Astrocyte (in vitro differentiated cells and primary cell): ENCODE measurements around the gene RHBG. TPM values are rescaled to one million over a fixed set of nuclear protein-coding genes. Genes with fewer than 3 reads are reported as not detected.

Experiments used
- DNase-seq: peaks from one replicate; pipeline ENCODE4 v3.0.0-alpha.2; 2010; ENCODE audit warnings: low read depth
- FAIRE-seq: peaks from 2 replicates; lab custom pipeline; 2011; peaks lifted over from hg19 to GRCh38; lab: Jason Lieb, UNC
- H2AFZ ChIP-seq: 2 replicates; pipeline ENCODE4 v1.6.0; 2012; ENCODE audit warnings: low read depth, low read length, inconsistent platforms
- H3K27ac ChIP-seq: 2 replicates; pipeline ENCODE4 v1.5.1; 2011; ENCODE audit warnings: low read depth, low read length, inconsistent platforms
- H3K27me3 ChIP-seq: 2 replicates; pipeline ENCODE4 v1.6.0; 2011; ENCODE audit warnings: low read length, inconsistent platforms; ENCODE audit not compliant: insufficient read depth
- H3K36me3 ChIP-seq: 2 replicates; pipeline ENCODE4 v1.5.1; 2011; ENCODE audit warnings: low read length, inconsistent platforms; ENCODE audit not compliant: insufficient read depth
- H3K4me1 ChIP-seq: 2 replicates; pipeline ENCODE4 v1.5.1; 2011; ENCODE audit warnings: low read length, inconsistent platforms; ENCODE audit not compliant: insufficient read depth
- H3K4me2 ChIP-seq: 2 replicates; pipeline ENCODE4 v1.6.0; 2012; ENCODE audit warnings: low read length, inconsistent platforms
- H3K4me3 ChIP-seq: 2 replicates; pipeline ENCODE4 v1.5.1; 2011; ENCODE audit warnings: low read depth, mild to moderate bottlenecking, low read length, inconsistent platforms; ENCODE audit not compliant: insufficient read depth
- H3K79me2 ChIP-seq: 2 replicates; pipeline ENCODE4 v1.6.0; 2012; ENCODE audit warnings: mild to moderate bottlenecking, low read length, inconsistent platforms; ENCODE audit not compliant: insufficient read depth
- H3K9ac ChIP-seq: 2 replicates; pipeline ENCODE4 v1.6.0; 2012; ENCODE audit warnings: mild to moderate bottlenecking, low read length, inconsistent platforms
- H3K9me3 ChIP-seq: 2 replicates; pipeline ENCODE4 v1.5.1; 2012; ENCODE audit warnings: low read depth, mild to moderate bottlenecking, low read length, inconsistent platforms; ENCODE audit not compliant: insufficient read depth
- H4K20me1 ChIP-seq: 2 replicates; pipeline ENCODE4 v1.6.0; 2012; ENCODE audit warnings: low read length, inconsistent platforms; ENCODE audit not compliant: insufficient read depth
- H3K27ac Mint-ChIP-seq: one replicate; pipeline ENCODE4 v1.8.0; 2021; ENCODE audit warnings: mild to moderate bottlenecking, mixed read lengths; ENCODE audit not compliant: unreplicated experiment
- H3K27me3 Mint-ChIP-seq: one replicate; pipeline ENCODE4 v1.8.0; 2021; ENCODE audit warnings: low read depth, mixed read lengths; ENCODE audit not compliant: unreplicated experiment
- H3K36me3 Mint-ChIP-seq: one replicate; pipeline ENCODE4 v1.8.0; 2021; ENCODE audit warnings: low read depth, mixed read lengths; ENCODE audit not compliant: unreplicated experiment
- H3K4me1 Mint-ChIP-seq: one replicate; pipeline ENCODE4 v1.8.0; 2021; ENCODE audit warnings: low read depth, mixed read lengths; ENCODE audit not compliant: unreplicated experiment
- H3K4me3 Mint-ChIP-seq: one replicate; pipeline ENCODE4 v1.8.0; 2021; ENCODE audit warnings: mild to moderate bottlenecking, moderate library complexity, mixed read lengths; ENCODE audit not compliant: unreplicated experiment
- H3K9me3 Mint-ChIP-seq: one replicate; pipeline ENCODE4 v1.8.0; 2021; ENCODE audit warnings: mild to moderate bottlenecking, mixed read lengths; ENCODE audit not compliant: unreplicated experiment
- CTCF ChIP-seq: IDR thresholded peaks from 2 replicates; pipeline ENCODE4 v1.5.1; 2011; ENCODE audit warnings: low read depth, mild to moderate bottlenecking, inconsistent platforms, low read length, moderate library complexity; ENCODE audit not compliant: insufficient read depth
- EZH2 ChIP-seq: IDR thresholded peaks from 2 replicates; pipeline ENCODE4 v1.6.1; 2012; ENCODE audit warnings: mild to moderate bottlenecking, low read length, inconsistent platforms; ENCODE audit not compliant: insufficient read depth
- total RNA-seq: library from RNA; stranded (reverse); gene quantifications from 2 replicates; pipeline ENCODE4 v1.2.1, GENCODE V29; 2021

The RHBG gene
- total RNA-seq, 1 donor from 2014 or later, result not detected

GRCh38 chr1:156423422-156424352 lies 54.7 kb downstream of the RHBG start:
- Histone ChIP-seq H3K4me1 (peaks cover 15% of the 10 kb centered on the region), H3K9me3 (no peaks in the 10 kb centered on the region), H3K27ac (no peak overlapping the region), H4K20me1 (peaks cover 17% of the 10 kb centered on the region), H3K4me2 (no peak overlapping the region), H3K27me3 (peaks cover 98% of the 10 kb centered on the region), H3K79me2 (no peaks in the 10 kb centered on the region), H3K4me3 (no peak overlapping the region), H2AFZ (no peak overlapping the region), H3K9ac (no peak overlapping the region), H3K36me3 (no peaks in the 10 kb centered on the region)
- H3K4me1 Mint-ChIP-seq, result no peaks in the 10 kb centered on the region
- peaks cover 90% of the 10 kb centered on the region for H3K27me3 Mint-ChIP-seq
- no peak overlapping the region for H3K27ac Mint-ChIP-seq
- no peak overlapping the region for H3K4me3 Mint-ChIP-seq
- no peaks in the 10 kb centered on the region for H3K9me3 Mint-ChIP-seq
- H3K36me3 Mint-ChIP-seq, result peaks cover 5% of the 10 kb centered on the region
- TF ChIP-seq CTCF, result no peak
- FAIRE-seq (no peak), DNase-seq (no peak)

- peaks cover 89% of the 10 kb centered on the region for H3K27me3 Mint-ChIP-seq
- Histone ChIP-seq H2AFZ (no peak overlapping the region), H4K20me1 (peaks cover 8% of the 10 kb centered on the region), H3K9ac (no peak overlapping the region), H3K36me3 (no peaks in the 10 kb centered on the region), H3K27ac (no peak overlapping the region), H3K4me3 (no peak overlapping the region), H3K4me1 (peaks cover 15% of the 10 kb centered on the region), H3K4me2 (no peak overlapping the region), H3K79me2 (no peaks in the 10 kb centered on the region), H3K27me3 (peaks cover 98% of the 10 kb centered on the region), H3K9me3 (no peaks in the 10 kb centered on the region)
- DNase-seq (no peak), FAIRE-seq (no peak)
- TF ChIP-seq EZH2, result no peak
- TF ChIP-seq CTCF, result no peak
- no peak overlapping the region for H3K27ac Mint-ChIP-seq
- no peaks in the 10 kb centered on the region for H3K9me3 Mint-ChIP-seq
- H3K36me3 Mint-ChIP-seq, result peaks cover 5% of the 10 kb centered on the region
- no peak overlapping the region for H3K4me3 Mint-ChIP-seq
- H3K4me1 Mint-ChIP-seq, result no peaks in the 10 kb centered on the region
These were observed 55.9 kb downstream of the RHBG start for GRCh38 chr1:156424806-156425432.

- Histone ChIP-seq H3K36me3 (no peaks in the 10 kb centered on the region), H3K4me1 (peaks cover 10% of the 10 kb centered on the region), H3K9ac (no peak overlapping the region), H3K4me3 (no peak overlapping the region), H4K20me1 (peaks cover 7% of the 10 kb centered on the region), H3K4me2 (no peak overlapping the region), H3K27ac (no peak overlapping the region), H2AFZ (no peak overlapping the region), H3K79me2 (no peaks in the 10 kb centered on the region), H3K9me3 (no peaks in the 10 kb centered on the region), H3K27me3 (peaks cover 94% of the 10 kb centered on the region)
- Mint-ChIP-seq H3K36me3 (peaks cover 3% of the 10 kb centered on the region), H3K4me1 (no peaks in the 10 kb centered on the region), H3K4me3 (no peak overlapping the region), H3K27me3 (peaks cover 91% of the 10 kb centered on the region), H3K27ac (no peak overlapping the region), H3K9me3 (no peaks in the 10 kb centered on the region)
- TF ChIP-seq EZH2, result no peak
- no peak for TF ChIP-seq CTCF
- DNase-seq (no peak), FAIRE-seq (no peak)
These were observed 56.9 kb downstream of the RHBG start for GRCh38 chr1:156425943-156426342.
